Nephron progenitor cell (in vitro differentiated cells): ENCODE results near the gene SFSWAP.

Source experiments
- DNase-seq: peaks from one replicate; pipeline ENCODE4 v3.0.0; 2021
- H3K27ac Mint-ChIP-seq: 2 replicates; pipeline ENCODE4 v1.8.0; 2021; ENCODE audit warnings: mild to moderate bottlenecking, moderate library complexity, mixed read lengths
- H3K27me3 Mint-ChIP-seq: 2 replicates; pipeline ENCODE4 v1.8.0; 2021; ENCODE audit warnings: mild to moderate bottlenecking, low read depth, mixed read lengths; ENCODE audit not compliant: poor library complexity
- H3K36me3 Mint-ChIP-seq: 2 replicates; pipeline ENCODE4 v1.8.0; 2021; ENCODE audit warnings: low read depth, mixed read lengths
- H3K4me1 Mint-ChIP-seq: 2 replicates; pipeline ENCODE4 v1.8.0; 2021; ENCODE audit warnings: mixed read lengths
- H3K4me3 Mint-ChIP-seq: 2 replicates; pipeline ENCODE4 v1.8.0; 2021; ENCODE audit warnings: mild to moderate bottlenecking, moderate library complexity, mixed read lengths
- H3K9me3 Mint-ChIP-seq: 2 replicates; pipeline ENCODE4 v1.8.0; 2021; ENCODE audit warnings: mild to moderate bottlenecking, moderate library complexity, mixed read lengths
- TF ChIP-seq, protein P1 (sequence below): fragments of 200-600 bp; sonication (generic); IDR thresholded peaks from 2 replicates; pipeline ENCODE4 v1.5.0; 2021; ENCODE audit warnings: antibody characterized with exemption

Gene SFSWAP

DNA sequence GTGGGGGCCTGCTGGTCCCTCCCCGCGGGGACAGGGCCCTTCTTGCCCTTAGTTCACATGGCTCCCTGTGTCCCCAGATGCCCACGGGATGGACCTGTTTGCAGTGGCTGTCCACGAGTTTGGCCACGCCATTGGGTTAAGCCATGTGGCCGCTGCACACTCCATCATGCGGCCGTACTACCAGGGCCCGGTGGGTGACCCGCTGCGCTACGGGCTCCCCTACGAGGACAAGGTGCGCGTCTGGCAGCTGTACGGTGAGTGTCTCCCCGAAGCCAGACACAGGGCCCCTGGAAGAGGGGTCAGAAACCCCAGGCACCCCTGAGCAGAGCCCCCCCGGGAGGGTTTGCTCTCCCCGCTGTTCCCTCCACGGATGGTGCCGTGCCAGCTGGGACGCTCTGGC lies 130.7 kb downstream of the SFSWAP start:
- TF ChIP-seq, protein P1, sequence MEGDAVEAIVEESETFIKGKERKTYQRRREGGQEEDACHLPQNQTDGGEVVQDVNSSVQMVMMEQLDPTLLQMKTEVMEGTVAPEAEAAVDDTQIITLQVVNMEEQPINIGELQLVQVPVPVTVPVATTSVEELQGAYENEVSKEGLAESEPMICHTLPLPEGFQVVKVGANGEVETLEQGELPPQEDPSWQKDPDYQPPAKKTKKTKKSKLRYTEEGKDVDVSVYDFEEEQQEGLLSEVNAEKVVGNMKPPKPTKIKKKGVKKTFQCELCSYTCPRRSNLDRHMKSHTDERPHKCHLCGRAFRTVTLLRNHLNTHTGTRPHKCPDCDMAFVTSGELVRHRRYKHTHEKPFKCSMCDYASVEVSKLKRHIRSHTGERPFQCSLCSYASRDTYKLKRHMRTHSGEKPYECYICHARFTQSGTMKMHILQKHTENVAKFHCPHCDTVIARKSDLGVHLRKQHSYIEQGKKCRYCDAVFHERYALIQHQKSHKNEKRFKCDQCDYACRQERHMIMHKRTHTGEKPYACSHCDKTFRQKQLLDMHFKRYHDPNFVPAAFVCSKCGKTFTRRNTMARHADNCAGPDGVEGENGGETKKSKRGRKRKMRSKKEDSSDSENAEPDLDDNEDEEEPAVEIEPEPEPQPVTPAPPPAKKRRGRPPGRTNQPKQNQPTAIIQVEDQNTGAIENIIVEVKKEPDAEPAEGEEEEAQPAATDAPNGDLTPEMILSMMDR = no peak
- Mint-ChIP-seq H3K27me3 (no peaks in the 10 kb centered on the region), H3K9me3 (no peaks in the 10 kb centered on the region), H3K36me3 (no peaks in the 10 kb centered on the region), H3K4me1 (no peaks in the 10 kb centered on the region), H3K4me3 (no peak overlapping the region), H3K27ac (no peak overlapping the region)
- no peak for DNase-seq

DNA sequence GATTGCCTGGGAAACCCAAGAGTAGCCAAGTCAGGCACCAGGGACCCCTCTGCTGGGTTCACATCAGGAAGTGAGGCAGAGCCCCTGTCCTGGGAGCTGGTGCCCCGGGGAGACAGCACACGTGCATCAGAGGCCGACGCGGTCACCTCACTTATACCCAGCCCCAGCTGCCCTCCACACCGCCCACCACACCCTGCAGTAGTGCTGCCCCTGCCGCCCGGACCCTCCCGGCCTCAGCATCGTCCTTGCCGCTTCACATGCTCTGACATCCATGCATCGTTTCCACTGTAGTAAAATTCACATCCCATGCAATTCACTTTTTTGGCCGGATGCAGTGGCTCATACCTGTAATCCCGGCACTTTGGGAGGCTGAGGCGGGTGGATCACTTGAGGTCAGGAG lies 131.3 kb downstream of the SFSWAP start:
- TF ChIP-seq, protein P1 = no peak
- Mint-ChIP-seq H3K4me3 (no peak overlapping the region), H3K27ac (no peak overlapping the region), H3K27me3 (peaks cover under 1% of the 10 kb centered on the region), H3K36me3 (no peaks in the 10 kb centered on the region), H3K4me1 (no peaks in the 10 kb centered on the region), H3K9me3 (no peaks in the 10 kb centered on the region)
- DNase-seq = no peak

DNA sequence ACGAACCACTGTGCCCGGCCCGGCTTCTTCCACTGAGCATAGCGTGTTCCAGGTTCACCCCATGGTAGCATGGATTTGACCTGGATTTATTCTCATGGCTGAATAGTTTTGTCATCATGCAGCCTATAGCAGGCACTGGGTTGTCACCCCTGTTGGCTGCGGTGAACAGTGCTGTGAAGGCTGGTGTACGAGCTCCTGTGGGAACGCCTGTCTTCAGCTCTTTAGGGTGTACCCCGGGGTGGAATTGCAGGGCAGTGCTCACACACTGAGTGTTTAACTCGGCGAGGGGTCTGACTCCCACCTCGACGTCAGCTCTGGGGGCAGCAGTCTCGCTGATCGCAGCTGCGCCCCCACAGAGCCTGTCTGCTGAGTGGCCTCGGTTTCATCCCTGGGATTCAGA lies 132.6 kb downstream of the SFSWAP start:
- TF ChIP-seq, protein P1 = no peak
- H3K4me3 Mint-ChIP-seq = no peak overlapping the region
- DNase-seq = no peak
- no peak overlapping the region for H3K27ac Mint-ChIP-seq
- no peaks in the 10 kb centered on the region for H3K9me3 Mint-ChIP-seq
- H3K27me3 Mint-ChIP-seq = peaks cover 4% of the 10 kb centered on the region
- H3K4me1 Mint-ChIP-seq = no peaks in the 10 kb centered on the region
- H3K36me3 Mint-ChIP-seq = no peaks in the 10 kb centered on the region

DNA sequence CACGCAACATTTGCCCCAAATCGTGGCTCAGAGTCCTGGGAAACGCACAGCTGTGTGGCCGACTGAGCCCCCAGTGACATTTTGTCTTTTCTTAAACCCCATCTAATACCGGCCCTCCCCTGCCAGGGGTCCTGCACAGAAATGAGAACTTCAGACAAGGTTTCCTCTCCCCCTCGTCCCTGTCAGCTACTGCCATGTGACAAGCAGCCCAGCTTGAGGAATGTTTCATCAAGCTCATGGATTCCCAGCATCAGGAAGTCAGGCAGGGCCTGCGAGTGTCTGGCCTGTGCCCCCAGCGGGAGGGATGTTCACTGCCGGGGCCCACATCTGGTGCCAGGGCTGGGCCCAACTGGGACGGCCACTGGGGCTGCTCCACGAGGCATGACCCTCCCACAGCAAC lies 133.2 kb downstream of the SFSWAP start:
- peak overlapping the region; percentile 87 for H3K27ac Mint-ChIP-seq
- no peaks in the 10 kb centered on the region for H3K9me3 Mint-ChIP-seq
- DNase-seq = no peak
- H3K4me3 Mint-ChIP-seq = no peak overlapping the region
- H3K27me3 Mint-ChIP-seq = peaks cover 4% of the 10 kb centered on the region
- no peaks in the 10 kb centered on the region for H3K36me3 Mint-ChIP-seq
- H3K4me1 Mint-ChIP-seq = no peaks in the 10 kb centered on the region
- TF ChIP-seq, protein P1 = no peak

- TF ChIP-seq, protein P1 = no peak
- Mint-ChIP-seq H3K4me1 (no peaks in the 10 kb centered on the region), H3K27ac (no peak overlapping the region), H3K36me3 (no peaks in the 10 kb centered on the region), H3K4me3 (no peak overlapping the region), H3K27me3 (peaks cover 4% of the 10 kb centered on the region), H3K9me3 (no peaks in the 10 kb centered on the region)
- DNase-seq = no peak
These were observed 133.8 kb downstream of the SFSWAP start for GRCh38 chr12:131844656-131845055.

DNA sequence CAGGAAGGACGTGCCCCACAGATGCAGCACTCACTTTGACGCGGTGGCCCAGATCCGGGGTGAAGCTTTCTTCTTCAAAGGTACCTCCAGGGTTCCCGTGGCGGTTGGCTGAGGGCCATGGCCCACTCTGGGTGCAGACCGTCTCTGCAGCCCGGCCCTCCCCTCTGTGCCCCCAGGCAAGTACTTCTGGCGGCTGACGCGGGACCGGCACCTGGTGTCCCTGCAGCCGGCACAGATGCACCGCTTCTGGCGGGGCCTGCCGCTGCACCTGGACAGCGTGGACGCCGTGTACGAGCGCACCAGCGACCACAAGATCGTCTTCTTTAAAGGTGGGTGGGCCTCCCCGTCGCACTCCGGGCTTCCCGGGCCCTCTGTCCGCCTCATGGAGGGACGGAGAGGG lies 134.2 kb downstream of the SFSWAP start:
- TF ChIP-seq, protein P1 = no peak
- Mint-ChIP-seq H3K4me3 (no peak overlapping the region), H3K36me3 (no peaks in the 10 kb centered on the region), H3K27me3 (peaks cover 4% of the 10 kb centered on the region), H3K9me3 (no peaks in the 10 kb centered on the region), H3K4me1 (no peaks in the 10 kb centered on the region), H3K27ac (no peak overlapping the region)
- DNase-seq = no peak
